Measurements from ENCODE around the gene EPB41L1.

DNA sequence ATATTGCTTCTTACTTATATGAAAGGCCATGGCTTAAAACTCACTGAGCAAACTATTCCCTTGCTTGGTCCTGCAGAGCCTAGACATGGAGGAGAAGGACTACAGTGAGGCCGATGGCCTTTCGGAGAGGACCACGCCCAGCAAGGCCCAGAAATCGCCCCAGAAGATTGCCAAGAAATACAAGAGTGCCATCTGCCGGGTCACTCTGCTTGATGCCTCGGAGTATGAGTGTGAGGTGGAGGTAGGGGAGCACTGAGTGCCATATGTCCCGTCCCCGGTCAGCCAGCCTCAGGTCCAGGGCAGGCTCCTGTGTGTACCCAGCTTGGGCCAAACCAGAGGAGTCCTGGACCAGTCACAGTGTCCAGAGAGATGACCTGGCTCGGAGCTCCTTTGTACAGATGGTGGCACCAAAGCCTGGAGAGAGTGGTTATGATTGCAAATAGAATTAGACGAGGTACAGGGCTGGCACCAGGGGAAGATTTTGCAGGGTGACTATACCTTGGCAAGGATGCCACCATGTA lies 21.0 kb downstream of the EPB41L1 start:
- TF ChIP-seq, protein P1, sequence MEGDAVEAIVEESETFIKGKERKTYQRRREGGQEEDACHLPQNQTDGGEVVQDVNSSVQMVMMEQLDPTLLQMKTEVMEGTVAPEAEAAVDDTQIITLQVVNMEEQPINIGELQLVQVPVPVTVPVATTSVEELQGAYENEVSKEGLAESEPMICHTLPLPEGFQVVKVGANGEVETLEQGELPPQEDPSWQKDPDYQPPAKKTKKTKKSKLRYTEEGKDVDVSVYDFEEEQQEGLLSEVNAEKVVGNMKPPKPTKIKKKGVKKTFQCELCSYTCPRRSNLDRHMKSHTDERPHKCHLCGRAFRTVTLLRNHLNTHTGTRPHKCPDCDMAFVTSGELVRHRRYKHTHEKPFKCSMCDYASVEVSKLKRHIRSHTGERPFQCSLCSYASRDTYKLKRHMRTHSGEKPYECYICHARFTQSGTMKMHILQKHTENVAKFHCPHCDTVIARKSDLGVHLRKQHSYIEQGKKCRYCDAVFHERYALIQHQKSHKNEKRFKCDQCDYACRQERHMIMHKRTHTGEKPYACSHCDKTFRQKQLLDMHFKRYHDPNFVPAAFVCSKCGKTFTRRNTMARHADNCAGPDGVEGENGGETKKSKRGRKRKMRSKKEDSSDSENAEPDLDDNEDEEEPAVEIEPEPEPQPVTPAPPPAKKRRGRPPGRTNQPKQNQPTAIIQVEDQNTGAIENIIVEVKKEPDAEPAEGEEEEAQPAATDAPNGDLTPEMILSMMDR (IDR thresholded peaks at IDR 0.05) = no peak
- no peak for TF ChIP-seq POLR2A (IDR thresholded peaks at IDR 0.05)

Data from body of pancreas (tissue), 4 donors.